HEK293 (cell line): ENCODE results near the gene CNN2.

Experiments
- GLIS1 ChIP-seq: fragments of 450-650 bp; formaldehyde crosslinking; IDR thresholded peaks from 2 replicates; pipeline ENCODE4 v1.5.1; 2016; ENCODE audit warnings: missing biosample characterization, missing genetic modification characterization
- KLF10 ChIP-seq: fragments of 450-650 bp; IDR thresholded peaks from 2 replicates; pipeline ENCODE4 v1.5.1; 2018; ENCODE audit warnings: missing biosample characterization, mild to moderate bottlenecking, missing genetic modification characterization
- RBAK ChIP-seq: fragments of 450-650 bp; formaldehyde crosslinking; IDR thresholded peaks from 2 replicates; pipeline ENCODE4 v1.5.1; 2016; ENCODE audit warnings: missing biosample characterization, missing genetic modification characterization
- SP3 ChIP-seq: fragments of 450-650 bp; formaldehyde crosslinking; IDR thresholded peaks from 2 replicates; pipeline ENCODE4 v1.5.1; 2016; ENCODE audit warnings: missing biosample characterization, missing genetic modification characterization
- ZNF112 ChIP-seq: fragments of 450-650 bp; formaldehyde crosslinking; IDR thresholded peaks from 2 replicates; pipeline ENCODE4 v1.5.0; 2017; ENCODE audit warnings: missing biosample characterization, missing genetic modification characterization
- ZNF157 ChIP-seq: fragments of 450-650 bp; formaldehyde crosslinking; IDR thresholded peaks from 2 replicates; pipeline ENCODE4 v1.5.1; 2016; ENCODE audit warnings: missing biosample characterization, missing genetic modification characterization
- ZNF184 ChIP-seq: fragments of 450-650 bp; IDR thresholded peaks from 2 replicates; pipeline ENCODE4 v1.5.1; 2018; ENCODE audit warnings: missing biosample characterization, mild to moderate bottlenecking, missing genetic modification characterization
- ZNF248 ChIP-seq: fragments of 450-650 bp; formaldehyde crosslinking; IDR thresholded peaks from 2 replicates; pipeline ENCODE4 v1.5.1; 2017; ENCODE audit warnings: missing biosample characterization, missing genetic modification characterization
- ZNF354C ChIP-seq: fragments of 450-650 bp; formaldehyde crosslinking; IDR thresholded peaks from 2 replicates; pipeline ENCODE4 v1.5.1; 2016; ENCODE audit warnings: missing biosample characterization, missing genetic modification characterization, low read depth, borderline replicate concordance
- ZNF37A ChIP-seq: fragments of 450-650 bp; IDR thresholded peaks from 2 replicates; pipeline ENCODE4 v1.5.1; 2018; ENCODE audit warnings: missing biosample characterization, missing genetic modification characterization
- ZNF404 ChIP-seq: fragments of 450-650 bp; formaldehyde crosslinking; IDR thresholded peaks from 2 replicates; pipeline ENCODE4 v1.5.1; 2017; ENCODE audit warnings: missing biosample characterization, missing genetic modification characterization
- ZNF501 ChIP-seq: fragments of 450-650 bp; formaldehyde crosslinking; IDR thresholded peaks from 2 replicates; pipeline ENCODE4 v1.5.1; 2016; ENCODE audit warnings: missing biosample characterization, missing genetic modification characterization
- ZNF544 ChIP-seq: fragments of 450-650 bp; formaldehyde crosslinking; IDR thresholded peaks from 2 replicates; pipeline ENCODE4 v1.5.0; 2017; ENCODE audit warnings: missing biosample characterization, missing genetic modification characterization
- ZNF555 ChIP-seq: fragments of 450-650 bp; formaldehyde crosslinking; conservative IDR thresholded peaks from 2 replicates; pipeline ENCODE4 v1.5.1; 2017; ENCODE audit warnings: missing biosample characterization, mild to moderate bottlenecking, missing genetic modification characterization, inconsistent platforms
- ZNF629 ChIP-seq: fragments of 450-650 bp; formaldehyde crosslinking; IDR thresholded peaks from 2 replicates; pipeline ENCODE4 v1.5.1; 2017; ENCODE audit warnings: missing biosample characterization, missing genetic modification characterization
- ZNF677 ChIP-seq: fragments of 450-650 bp; IDR thresholded peaks from 2 replicates; pipeline ENCODE4 v1.5.0; 2018; ENCODE audit warnings: missing biosample characterization, mild to moderate bottlenecking, missing genetic modification characterization, moderate library complexity
- ZNF776 ChIP-seq: fragments of 450-650 bp; formaldehyde crosslinking; IDR thresholded peaks from 2 replicates; pipeline ENCODE4 v1.5.0; 2017; ENCODE audit warnings: missing biosample characterization, missing genetic modification characterization, borderline replicate concordance
- ZNF837 ChIP-seq: fragments of 450-650 bp; formaldehyde crosslinking; IDR thresholded peaks from 2 replicates; pipeline ENCODE4 v1.5.1; 2016; ENCODE audit warnings: missing biosample characterization, missing genetic modification characterization
- ZXDB ChIP-seq: fragments of 450-650 bp; formaldehyde crosslinking; IDR thresholded peaks from 2 replicates; pipeline ENCODE4 v1.5.1; 2016; ENCODE audit warnings: missing biosample characterization, missing genetic modification characterization
- TF ChIP-seq, protein P1 (sequence below): fragments of 450-650 bp; formaldehyde crosslinking; IDR thresholded peaks from 2 replicates; pipeline ENCODE4 v1.5.1; 2016; ENCODE audit warnings: missing biosample characterization, missing genetic modification characterization, borderline replicate concordance
- TF ChIP-seq, protein P2 (sequence below): fragments of 450-650 bp; formaldehyde crosslinking; IDR thresholded peaks from 2 replicates; pipeline ENCODE4 v1.5.1; 2016; ENCODE audit warnings: missing biosample characterization, missing genetic modification characterization
- TF ChIP-seq, protein P3 (sequence below): fragments of 450-650 bp; formaldehyde crosslinking; IDR thresholded peaks from 2 replicates; pipeline ENCODE4 v1.5.1; 2016; ENCODE audit warnings: missing biosample characterization, missing genetic modification characterization, low read depth
- TF ChIP-seq, protein P4 (sequence below): fragments of 450-650 bp; formaldehyde crosslinking; IDR thresholded peaks from 2 replicates; pipeline ENCODE4 v1.5.1; 2016; ENCODE audit warnings: missing biosample characterization, missing genetic modification characterization

Gene CNN2

DNA sequence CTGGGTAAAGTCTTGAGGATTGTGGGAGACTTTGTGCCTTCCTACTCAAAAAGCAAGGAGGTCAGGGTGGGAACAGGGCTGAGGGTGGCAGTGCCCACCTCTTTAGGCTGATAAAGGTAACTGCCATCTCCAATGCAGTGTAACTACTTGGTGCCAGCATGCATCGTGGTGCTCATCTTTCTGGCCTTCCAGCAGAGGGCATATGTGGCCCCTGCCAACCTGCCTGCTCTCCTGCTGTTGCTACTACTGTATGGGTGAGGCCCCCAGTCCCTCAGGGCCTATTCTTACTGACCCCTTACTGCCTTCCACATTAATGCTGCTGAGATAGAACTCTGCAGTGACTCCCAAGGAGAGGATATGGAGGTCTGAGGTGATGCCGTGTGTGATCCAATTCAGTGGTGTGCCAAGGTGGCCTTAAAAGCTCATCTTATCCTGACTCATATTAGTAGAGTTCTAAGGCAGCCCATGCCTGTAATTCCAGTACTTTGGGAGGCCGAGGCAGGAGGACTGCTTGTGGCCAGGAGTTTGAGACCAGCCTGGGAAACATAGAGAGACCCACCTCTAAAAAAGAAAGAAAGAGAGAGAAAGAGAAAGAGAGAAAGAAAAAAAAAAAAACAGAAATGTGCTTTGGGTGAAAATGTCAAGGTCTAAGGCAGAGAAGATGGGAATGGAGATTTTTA is 30.9 kb downstream of the CNN2 start (continued):
- TF ChIP-seq ZNF354C (tag by site-specific recombination), result no peak
- TF ChIP-seq ZXDB (tag by site-specific recombination), result no peak
- no peak for TF ChIP-seq SP3
- no peak for TF ChIP-seq KLF10 (tag by site-specific recombination)
- TF ChIP-seq, protein P1, sequence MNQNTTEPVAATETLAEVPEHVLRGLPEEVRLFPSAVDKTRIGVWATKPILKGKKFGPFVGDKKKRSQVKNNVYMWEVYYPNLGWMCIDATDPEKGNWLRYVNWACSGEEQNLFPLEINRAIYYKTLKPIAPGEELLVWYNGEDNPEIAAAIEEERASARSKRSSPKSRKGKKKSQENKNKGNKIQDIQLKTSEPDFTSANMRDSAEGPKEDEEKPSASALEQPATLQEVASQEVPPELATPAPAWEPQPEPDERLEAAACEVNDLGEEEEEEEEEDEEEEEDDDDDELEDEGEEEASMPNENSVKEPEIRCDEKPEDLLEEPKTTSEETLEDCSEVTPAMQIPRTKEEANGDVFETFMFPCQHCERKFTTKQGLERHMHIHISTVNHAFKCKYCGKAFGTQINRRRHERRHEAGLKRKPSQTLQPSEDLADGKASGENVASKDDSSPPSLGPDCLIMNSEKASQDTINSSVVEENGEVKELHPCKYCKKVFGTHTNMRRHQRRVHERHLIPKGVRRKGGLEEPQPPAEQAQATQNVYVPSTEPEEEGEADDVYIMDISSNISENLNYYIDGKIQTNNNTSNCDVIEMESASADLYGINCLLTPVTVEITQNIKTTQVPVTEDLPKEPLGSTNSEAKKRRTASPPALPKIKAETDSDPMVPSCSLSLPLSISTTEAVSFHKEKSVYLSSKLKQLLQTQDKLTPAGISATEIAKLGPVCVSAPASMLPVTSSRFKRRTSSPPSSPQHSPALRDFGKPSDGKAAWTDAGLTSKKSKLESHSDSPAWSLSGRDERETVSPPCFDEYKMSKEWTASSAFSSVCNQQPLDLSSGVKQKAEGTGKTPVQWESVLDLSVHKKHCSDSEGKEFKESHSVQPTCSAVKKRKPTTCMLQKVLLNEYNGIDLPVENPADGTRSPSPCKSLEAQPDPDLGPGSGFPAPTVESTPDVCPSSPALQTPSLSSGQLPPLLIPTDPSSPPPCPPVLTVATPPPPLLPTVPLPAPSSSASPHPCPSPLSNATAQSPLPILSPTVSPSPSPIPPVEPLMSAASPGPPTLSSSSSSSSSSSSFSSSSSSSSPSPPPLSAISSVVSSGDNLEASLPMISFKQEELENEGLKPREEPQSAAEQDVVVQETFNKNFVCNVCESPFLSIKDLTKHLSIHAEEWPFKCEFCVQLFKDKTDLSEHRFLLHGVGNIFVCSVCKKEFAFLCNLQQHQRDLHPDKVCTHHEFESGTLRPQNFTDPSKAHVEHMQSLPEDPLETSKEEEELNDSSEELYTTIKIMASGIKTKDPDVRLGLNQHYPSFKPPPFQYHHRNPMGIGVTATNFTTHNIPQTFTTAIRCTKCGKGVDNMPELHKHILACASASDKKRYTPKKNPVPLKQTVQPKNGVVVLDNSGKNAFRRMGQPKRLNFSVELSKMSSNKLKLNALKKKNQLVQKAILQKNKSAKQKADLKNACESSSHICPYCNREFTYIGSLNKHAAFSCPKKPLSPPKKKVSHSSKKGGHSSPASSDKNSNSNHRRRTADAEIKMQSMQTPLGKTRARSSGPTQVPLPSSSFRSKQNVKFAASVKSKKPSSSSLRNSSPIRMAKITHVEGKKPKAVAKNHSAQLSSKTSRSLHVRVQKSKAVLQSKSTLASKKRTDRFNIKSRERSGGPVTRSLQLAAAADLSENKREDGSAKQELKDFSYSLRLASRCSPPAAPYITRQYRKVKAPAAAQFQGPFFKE (tag by site-specific recombination), result no peak
- TF ChIP-seq ZNF555 (tag by site-specific recombination), result peak; percentile 20; the same call in 1 of the 2 replicates
- no peak for TF ChIP-seq ZNF776 (tag by site-specific recombination)
- TF ChIP-seq ZNF501 (tag by site-specific recombination), result no peak
- TF ChIP-seq ZNF837, result no peak
- no peak for TF ChIP-seq ZNF37A
- TF ChIP-seq ZNF112, result 0 out of 2 replicates have a peak, but pooled peaks have one; percentile 42
- no peak for TF ChIP-seq ZNF404 (tag by site-specific recombination)
- peak; percentile 87; the same call in 1 of the 2 replicates for TF ChIP-seq ZNF184 (tag by site-specific recombination)
- TF ChIP-seq, protein P2, sequence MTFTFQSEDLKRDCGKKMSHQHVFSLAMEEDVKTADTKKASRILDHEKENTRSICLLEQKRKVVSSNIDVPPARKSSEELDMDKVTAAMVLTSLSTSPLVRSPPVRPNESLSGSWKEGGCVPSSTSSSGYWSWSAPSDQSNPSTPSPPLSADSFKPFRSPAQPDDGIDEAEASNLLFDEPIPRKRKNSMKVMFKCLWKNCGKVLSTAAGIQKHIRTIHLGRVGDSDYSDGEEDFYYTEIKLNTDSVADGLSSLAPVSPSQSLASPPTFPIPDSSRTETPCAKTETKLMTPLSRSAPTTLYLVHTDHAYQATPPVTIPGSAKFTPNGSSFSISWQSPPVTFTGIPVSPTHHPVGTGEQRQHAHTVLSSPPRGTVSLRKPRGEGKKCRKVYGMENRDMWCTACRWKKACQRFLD (tag by site-specific recombination), result no peak
- TF ChIP-seq GLIS1 (tag by site-specific recombination), result peak; percentile 13; the same call in 1 of the 2 replicates
- no peak for TF ChIP-seq ZNF157 (tag by site-specific recombination)
- TF ChIP-seq ZNF677, result no peak
- peak; percentile 85; the same call in 1 of the 2 replicates for TF ChIP-seq ZNF248
- TF ChIP-seq, protein P3, sequence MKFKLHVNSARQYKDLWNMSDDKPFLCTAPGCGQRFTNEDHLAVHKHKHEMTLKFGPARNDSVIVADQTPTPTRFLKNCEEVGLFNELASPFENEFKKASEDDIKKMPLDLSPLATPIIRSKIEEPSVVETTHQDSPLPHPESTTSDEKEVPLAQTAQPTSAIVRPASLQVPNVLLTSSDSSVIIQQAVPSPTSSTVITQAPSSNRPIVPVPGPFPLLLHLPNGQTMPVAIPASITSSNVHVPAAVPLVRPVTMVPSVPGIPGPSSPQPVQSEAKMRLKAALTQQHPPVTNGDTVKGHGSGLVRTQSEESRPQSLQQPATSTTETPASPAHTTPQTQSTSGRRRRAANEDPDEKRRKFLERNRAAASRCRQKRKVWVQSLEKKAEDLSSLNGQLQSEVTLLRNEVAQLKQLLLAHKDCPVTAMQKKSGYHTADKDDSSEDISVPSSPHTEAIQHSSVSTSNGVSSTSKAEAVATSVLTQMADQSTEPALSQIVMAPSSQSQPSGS, result no peak
- TF ChIP-seq, protein P4, sequence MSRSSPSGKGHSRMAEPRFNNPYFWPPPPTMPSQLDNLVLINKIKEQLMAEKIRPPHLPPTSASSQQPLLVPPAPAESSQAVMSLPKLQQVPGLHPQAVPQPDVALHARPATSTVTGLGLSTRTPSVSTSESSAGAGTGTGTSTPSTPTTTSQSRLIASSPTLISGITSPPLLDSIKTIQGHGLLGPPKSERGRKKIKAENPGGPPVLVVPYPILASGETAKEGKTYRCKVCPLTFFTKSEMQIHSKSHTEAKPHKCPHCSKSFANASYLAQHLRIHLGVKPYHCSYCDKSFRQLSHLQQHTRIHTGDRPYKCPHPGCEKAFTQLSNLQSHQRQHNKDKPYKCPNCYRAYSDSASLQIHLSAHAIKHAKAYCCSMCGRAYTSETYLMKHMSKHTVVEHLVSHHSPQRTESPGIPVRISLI (tag by site-specific recombination), result 0 out of 2 replicates have a peak, but pooled peaks have one; percentile 17
- TF ChIP-seq ZNF544 (tag by site-specific recombination), result no peak
- no peak; the same call in 1 of the 2 replicates for TF ChIP-seq ZNF629
- TF ChIP-seq RBAK (tag by site-specific recombination), result peak; percentile 75
- TF ChIP-seq, all 188 proteins: peak for 30
